NCI-H2081 treated with DMSO at 0.1 percent for 48 hours (cell line): Measurements from ENCODE around the gene SGMS1.
"Not testable (repeated sequence)": the region's sequence is repeated elsewhere in the genome, so short reads cannot be mapped to it uniquely, and the experiment has no call there.

Experiments
- DNase-seq: peaks from one replicate; lab custom pipeline; 2025; lab: John Stamatoyannopoulos, UW

SGMS1 gene

DNA sequence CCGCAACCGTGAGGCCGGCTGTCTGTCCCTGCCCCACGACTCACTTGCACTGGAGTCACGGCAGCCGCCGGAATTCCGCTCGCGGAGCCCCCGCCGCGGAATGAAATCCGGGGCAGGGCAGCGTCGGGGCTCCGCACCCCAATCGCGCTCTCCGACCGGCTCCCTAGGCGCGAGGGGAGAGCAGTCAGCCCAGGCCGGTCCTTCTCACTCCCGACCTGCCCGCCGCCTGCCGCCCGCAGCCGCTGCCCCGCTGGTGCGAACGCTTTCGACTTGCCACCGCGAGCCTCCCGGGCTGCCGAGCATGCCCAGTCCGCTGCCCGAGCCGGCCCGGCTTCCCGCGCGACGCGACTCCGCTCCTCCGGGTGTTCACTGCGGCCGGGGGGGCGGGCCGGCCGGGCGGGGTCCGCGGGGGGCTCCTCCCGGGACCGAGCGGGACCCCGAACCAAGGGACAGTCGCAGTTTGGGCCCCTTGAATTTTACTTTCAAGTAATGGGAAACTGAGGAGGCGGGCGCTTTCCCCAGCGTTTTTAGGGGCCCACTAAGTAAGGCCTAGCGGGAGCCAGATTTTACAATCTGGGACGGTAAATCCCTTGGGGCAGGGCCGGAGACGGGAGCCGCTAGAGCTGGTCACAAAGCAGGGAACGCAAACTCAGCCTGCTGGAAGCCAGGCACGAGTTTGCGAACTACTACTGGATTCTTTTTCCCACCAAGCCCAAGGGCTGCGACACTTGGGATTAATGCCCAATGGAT lies at the start of gene SGMS1:
Gene SGMS1, minus strand, starts transcription at position 294 of the 750 bp plus-strand sequence. CDS start 279,842 bp downstream, outside the sequence.
- no peak for DNase-seq

DNA sequence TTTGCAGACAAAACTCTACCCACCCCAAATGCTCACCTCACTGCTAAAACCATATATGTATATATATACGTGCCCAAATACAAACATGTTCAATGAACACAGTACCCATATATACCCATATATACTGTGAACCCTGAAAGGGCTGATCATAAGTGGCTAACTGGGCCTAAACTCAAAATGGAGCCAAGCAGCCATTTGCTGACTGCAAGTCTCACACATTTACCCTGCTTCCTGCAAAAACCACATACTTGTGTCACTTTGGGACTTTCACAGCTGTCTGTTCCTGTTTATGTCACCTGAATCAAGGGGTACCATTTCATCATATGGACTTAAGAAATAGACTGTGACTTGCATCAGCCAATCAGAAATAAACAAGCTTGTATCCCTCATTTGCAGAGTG lies 48.4 kb upstream of the SGMS1 start:
- not testable (repeated sequence) for DNase-seq

DNA sequence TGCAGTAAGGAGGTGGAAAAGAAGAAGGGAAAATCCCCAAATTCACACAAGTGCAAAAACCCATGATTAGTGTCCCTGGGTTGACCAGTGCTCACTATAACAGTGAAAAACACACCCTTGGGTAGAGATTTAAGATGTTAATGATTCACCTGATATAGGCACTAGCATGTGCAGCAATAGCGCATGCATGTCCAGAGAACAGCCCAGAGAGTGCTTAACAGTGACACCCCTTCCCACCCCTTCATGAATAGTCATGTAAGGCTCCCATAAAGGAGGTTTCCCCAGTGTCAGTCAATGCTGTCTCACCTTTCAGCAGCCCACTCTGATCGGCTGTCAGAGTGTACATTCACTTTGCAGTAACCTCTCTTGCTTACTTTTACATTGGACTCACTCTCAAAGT lies 47.9 kb upstream of the SGMS1 start:
- DNase-seq: not testable (repeated sequence)

DNA sequence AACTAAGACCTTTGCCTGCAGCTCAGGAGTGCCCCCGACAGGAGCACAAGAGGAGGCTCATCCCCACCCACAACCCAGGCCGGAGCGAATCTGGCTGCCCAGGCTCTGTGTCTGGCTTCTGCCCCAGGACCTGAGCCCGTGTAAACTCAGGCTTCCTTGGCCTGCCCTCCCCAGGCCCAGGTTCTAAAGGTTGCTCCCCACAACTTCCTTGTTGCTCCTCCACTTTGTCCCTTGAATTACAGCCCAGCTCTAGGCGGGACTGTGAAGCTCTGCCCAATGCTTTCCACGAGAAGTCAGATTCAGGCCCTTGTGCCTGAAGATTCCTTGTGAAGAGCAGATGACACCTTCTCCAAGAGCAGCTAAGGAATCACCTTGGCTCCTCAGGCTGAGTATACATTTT lies 46.2 kb upstream of the SGMS1 start:
- not testable (repeated sequence) for DNase-seq

DNA sequence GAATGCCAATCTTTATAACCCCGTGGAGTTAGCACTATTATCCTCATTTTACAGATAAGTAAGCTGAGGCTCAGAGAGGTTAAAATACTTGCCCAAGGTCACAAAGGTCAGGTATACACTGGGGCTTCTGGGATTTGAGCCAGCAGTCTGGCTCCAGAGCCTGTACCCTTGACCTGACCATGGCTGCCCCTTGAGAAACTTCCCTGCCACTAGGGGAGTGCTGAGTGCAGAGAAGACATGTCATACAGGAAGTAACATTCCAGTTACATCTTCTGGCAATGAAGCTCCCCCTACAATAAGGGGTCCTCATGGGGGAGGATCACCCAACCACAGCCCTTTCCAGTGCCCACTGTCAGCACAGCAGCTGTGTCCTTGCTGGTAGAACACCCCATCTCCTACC lies 43.6 kb upstream of the SGMS1 start:
- DNase-seq: not testable (repeated sequence)

DNA sequence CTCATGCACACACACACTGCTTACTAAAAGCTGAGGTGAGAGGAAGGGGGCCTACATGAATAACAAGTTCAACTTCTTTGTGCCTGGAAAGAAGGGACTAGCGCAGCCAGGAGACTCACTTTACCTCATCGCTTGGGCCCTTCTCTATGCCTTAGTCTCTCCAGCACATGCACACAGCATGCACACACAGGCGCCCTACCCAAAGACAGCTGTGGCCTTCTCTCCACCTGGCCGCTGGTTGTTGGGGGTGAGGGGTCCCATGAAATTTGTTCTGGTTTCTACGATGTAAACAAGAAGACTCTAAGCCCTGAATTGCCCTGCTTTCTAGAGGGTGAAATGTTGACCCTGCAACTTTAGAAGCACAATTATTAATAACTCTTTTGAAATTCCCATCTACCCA lies 38.7 kb upstream of the SGMS1 start:
- not testable (repeated sequence) for DNase-seq

DNA sequence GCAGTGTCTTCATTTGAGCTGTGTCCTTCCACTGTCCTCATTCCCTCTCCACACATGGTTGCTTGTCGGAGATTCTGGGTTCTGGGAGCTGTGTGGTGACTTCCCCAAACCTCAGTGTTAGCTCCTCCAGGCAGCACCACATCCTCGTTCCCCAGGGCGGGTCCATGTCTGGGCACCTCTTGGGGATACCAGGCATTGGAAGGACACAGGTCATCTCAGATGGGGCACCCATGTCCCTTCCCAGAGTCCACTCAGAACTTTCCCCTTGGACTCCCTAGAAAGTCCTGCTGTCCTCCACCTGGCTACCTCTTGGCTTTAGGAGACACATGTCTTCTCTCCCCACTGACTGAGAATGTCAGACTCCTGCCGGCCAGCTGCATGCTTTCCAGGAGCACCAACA lies 37.8 kb upstream of the SGMS1 start:
- not testable (repeated sequence) for DNase-seq

DNA sequence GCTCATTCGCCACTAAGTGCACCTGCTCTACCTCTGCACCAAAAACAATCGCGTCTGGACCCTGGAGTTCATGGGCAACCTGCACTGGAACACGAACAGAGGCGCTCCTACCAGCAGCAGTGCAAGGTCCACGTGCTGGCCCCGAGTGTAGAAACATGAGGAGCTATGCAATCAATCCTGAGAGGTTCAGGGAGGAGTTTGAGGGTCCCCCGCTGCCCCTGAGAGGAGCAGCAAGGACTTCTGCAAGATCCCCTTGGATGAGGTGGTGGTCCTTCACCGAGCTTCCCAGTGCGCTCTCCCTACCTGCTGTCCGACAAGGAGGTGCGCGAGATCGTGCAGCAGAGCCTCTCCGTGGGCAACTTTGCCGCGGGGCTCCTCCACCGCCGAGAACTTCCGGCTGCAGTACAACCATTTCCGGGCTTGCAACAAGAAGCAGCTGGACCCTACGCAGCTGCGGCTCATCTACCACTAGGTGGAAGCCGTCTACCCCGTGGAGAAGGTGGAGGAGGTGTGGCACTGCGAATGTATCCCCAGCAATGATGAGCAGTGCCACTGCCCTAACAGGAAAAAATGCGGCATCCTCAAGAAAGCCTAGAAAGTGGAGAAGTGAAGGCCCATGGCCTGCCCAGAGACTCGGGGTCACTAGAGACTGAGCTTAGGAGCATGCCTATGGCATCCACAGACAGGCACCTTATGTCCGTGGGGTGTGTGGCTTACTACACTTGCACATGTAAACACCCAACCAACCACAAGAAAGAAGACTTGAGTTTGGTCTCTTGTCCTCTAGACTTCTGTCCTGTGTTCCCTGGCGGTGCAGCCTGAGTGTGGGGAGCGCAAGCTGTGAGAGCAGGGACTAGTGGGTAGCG lies 36.3 kb upstream of the SGMS1 start:
- peak; percentile 15 for DNase-seq

DNA sequence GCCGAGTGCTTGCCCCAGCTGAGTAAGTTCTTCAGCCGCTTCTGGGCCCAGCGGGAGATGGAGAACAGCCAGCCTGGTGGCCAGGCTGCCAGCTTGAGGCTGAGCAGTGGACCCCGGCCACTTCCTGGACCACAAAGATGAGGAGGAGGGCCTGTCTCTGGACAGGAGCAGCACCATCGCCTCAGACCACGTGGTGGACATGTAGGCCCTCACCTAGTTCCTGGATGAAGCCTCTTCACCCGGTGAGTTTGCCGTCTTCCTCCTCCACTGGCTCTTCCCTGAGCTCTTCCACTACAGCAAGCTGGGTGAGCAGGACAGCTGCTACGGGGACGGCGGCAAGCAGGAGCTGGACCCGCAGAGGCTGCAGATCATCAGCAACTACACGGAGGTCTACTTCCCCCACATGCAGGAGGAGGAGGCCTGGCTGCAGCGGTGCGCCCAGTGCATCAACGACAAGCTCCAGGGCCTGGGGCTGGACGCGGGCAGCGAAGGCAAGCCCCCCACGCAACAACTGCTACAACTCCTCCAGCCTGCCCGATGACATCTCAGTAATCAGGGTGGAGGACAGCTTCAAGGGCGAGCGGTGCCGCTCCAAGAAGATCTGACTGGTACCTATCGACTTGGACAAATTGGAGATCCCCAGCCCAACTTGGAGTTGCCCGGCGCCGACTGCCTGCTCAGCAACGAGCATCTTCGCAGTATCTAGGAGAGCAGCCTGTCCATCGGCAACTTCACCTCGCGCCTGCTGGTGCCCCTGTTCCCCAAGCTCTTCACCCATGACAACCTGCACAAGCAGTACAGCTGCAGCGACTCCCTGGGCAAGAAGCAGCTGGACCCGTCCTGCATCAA lies 35.5 kb upstream of the SGMS1 start:
- DNase-seq: not testable (repeated sequence)

DNA sequence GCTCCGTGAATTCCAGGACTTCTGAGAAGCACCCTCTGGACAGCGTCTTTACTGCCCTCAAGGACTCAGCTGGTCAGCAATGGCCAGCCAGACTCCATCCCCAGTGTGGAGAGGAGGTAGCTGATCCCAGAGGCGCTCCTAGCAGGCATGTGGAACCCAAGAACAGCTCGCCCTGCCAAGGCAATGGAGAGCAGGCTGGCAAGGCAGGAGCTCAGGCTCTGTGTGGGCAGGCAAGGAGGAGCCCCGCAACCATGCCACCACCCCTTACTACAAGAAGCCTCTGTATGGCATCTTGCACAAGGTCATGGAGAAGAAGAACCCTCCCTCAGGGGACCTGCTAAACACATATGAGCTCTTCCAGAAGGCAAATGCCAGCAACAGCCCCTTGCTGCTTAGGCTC lies 34.4 kb upstream of the SGMS1 start:
- DNase-seq: no peak

DNA sequence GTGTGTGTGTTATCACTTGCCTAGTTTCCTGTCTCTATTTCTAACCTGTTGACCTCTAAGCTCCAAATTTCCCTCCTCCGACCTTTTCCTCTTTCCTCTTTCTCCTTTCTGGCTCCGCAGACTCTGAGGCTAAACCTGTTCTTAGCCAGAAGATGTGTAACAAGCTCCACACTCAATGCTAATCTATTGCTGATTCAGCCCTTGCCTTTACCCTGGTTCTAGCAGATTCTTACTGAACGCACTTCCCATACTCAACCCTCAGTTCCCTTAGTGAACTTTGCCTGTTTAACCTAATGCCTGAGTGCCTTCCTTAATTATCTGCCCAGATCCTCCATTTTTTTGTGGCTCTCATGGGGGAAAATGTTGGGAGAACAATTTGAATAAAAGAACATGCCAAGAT lies 30.0 kb upstream of the SGMS1 start:
- no peak for DNase-seq

DNA sequence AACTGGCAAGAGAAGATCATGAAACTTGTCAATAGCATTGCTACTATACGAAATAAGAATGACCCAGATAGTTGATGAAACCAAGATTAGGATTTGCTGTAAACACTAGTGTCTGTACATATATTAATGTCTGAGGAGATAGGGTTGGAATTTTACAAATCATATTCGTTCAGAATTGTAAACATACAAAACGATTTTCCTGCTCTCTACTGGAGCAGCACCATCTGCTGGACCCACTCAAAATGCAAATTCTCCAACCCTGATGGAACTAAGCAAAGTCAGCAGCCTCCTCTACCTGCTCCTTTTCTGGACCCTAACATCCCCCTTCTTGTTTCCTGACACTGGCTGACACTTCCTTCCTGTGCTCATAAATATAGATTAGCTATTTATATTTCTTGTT lies 29.4 kb upstream of the SGMS1 start:
- DNase-seq: no peak

DNA sequence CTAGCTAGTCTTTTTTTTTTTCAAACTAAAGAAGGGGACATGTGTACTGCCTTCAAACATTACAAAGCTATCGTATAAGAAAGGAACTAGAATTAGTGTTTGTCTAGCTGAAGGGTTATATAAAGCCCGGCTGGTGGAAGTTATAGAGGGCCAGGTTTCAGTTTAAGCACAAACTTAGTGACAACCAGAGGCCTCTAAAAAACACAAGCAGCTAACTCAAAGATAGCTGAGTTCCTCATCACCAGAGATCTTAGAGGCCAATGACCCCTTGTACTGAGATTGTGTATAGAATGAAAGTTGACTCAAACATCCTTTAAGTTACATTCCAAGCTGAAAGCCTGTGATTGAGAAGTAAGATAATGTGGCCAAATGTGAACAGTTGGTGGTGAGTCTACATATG lies 28.1 kb upstream of the SGMS1 start:
- no peak for DNase-seq

DNA sequence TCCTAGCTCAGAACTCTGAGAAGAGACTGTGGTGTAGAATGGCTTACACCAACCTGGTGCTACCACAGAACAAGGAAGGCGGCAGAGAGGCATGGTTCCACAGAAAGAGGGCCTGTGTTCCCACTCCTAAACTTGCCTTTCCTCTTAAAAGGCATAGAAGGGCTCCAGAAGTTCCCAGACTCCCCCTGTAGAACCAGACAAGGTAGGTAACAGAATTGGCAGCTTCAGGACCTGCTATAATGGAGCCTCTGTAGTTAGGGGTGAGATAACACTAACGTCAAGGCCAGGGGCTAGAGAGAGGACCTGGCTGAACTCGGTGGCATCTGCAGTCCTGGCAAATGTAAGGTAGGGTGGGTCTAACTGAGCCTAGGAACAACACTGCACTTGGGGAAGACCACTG lies 26.7 kb upstream of the SGMS1 start:
- no peak for DNase-seq

DNA sequence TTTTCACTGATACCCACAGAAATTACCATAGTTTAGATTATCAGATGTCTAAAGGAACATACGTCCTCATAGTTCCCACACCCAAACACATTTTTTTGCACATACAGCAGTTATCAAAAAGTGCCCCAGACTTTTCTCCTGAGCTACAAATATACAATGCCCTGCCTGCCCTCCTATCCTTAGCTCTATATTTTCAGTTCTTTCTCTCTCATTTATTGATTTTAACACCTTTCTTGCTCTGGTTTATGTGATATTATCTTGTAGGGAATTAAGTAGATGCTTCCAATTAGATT lies 25.1 kb upstream of the SGMS1 start:
- DNase-seq: no peak

DNA sequence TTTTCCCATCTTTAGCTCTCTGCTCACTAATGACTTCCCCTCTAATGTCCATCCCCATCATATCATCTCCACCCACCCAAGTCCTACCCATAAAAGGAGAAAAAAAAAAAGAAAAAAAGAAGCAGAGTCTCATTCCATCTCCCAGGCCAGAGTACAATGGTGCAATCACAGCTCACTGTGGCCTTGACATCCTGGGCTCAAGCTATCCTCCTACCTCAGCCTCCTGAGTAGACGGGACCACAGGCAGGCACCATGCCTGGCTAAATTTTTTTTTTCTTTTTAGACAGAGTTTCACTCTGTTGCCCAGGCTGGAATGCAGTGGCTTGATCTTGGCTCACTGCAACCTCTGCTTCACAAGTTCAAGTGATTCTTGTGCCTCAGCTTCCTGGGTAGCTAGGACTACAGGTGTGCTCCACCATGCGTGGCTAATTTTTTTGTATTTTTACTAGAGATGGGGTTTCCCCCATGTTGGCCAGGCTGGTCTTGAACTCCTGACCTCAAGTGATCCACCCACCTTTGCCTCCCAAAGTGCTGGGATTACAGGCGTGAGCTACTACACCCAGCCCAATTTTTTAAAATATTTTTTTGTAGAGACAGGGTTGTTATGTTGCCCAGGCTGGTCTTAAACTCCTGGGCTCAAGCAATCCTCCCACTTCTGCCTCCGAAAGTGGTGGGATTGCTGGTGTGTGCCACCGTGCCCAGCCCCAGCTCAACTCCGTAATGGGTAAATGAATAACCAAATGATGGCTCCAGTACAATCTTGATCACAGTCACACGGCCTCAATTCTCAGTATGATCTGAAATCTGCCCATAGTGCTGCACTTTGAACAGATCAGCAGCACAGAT lies 24.6 kb upstream of the SGMS1 start:
- DNase-seq: no peak

DNA sequence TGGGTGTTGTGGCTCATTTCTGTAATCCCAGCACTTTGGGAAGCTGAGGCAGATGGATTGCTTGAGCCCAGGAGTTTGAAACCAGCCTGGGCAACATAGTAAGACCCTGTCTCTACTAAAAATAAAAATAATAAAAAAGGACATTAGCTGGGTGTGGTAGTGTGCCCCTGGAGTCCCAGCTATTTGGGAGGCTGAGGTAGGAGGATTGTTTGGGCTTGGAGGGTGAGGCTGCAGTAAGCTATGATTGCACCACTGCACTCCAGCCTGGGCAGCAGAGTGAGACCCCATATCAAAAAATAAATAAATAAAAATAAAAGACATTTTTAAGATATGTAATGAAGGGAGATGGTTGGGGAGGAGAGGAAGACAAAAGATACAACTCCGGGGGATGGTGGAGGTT lies 23.6 kb upstream of the SGMS1 start:
- not testable (repeated sequence) for DNase-seq

DNA sequence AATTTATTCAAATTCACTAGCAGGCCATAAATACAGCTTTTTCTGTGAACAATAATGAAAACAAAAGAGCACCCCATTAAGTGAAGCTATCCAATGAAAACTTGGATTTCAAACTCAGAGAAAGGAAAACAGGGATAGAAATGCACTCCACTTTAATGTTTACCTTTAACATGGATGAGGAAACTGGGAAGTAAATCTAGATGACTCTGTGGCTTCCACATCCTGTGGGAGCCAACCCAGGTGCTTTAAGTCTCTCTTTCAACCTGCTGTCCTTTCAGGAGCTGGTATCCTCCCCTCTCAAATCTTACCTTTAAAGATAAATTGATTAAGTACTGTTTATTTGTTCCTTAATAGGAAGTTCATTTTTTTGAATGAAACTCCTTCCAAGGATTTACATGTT lies 21.5 kb upstream of the SGMS1 start:
- no peak for DNase-seq

DNA sequence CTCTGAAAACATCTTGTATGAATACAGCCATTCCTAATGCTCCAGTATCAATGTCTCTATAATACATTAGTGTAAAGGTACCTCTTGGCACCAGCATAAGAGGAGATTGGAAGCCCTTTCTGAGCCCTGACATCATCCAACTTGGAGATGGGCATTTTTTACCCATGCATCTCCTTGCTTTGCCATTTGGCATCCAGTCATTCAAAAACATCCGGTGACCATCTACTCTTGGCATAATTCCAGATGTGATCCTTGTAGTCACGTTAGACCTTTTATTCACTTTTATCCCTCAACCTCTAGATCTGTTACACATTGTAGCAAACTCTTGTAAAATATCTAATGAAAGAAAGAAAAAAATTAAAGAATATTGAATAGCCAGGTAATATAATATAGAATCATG lies 17.9 kb upstream of the SGMS1 start:
- no peak for DNase-seq

DNA sequence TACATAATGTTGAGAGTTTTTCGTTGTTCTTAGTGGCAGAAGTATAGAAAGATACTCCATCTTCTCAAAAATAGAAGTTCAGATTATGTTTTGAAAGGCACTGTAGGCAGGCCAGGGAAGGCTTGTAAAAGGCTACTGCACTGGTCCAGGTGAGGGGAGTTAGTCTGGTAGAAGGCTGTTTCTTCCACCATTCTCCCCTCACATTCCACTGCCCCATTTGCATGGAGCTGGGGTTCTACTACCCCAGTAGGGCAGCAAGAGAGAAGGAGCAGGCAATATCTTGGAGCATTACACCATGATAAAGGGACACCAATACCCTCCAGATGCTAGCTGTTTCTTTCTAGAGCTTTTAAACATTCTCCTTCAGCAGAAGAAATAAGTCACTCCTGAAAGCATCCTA lies 16.5 kb upstream of the SGMS1 start:
- no peak for DNase-seq
